HEK293 (cell line): ENCODE data around the gene LHX6.

Source experiments
- BCL11B ChIP-seq: fragments of 450-650 bp; formaldehyde crosslinking; IDR thresholded peaks from 2 replicates; pipeline ENCODE4 v1.5.1; 2016; ENCODE audit warnings: low read depth, missing biosample characterization, missing genetic modification characterization
- FEZF1 ChIP-seq: fragments of 450-650 bp; formaldehyde crosslinking; IDR thresholded peaks from 2 replicates; pipeline ENCODE4 v1.5.1; 2016; ENCODE audit warnings: missing biosample characterization, missing genetic modification characterization
- GLI4 ChIP-seq: fragments of 450-650 bp; formaldehyde crosslinking; IDR thresholded peaks from 2 replicates; pipeline ENCODE4 v1.5.1; 2016; ENCODE audit warnings: missing biosample characterization, missing genetic modification characterization
- KLF9 ChIP-seq: fragments of 450-650 bp; formaldehyde crosslinking; IDR thresholded peaks from 2 replicates; pipeline ENCODE4 v1.5.1; 2016; ENCODE audit warnings: missing biosample characterization, missing genetic modification characterization, low read depth
- MYNN ChIP-seq: fragments of 450-650 bp; formaldehyde crosslinking; IDR thresholded peaks from 2 replicates; pipeline ENCODE4 v1.5.1; 2016; ENCODE audit warnings: missing biosample characterization, missing genetic modification characterization, borderline replicate concordance
- PRDM4 ChIP-seq: fragments of 450-650 bp; formaldehyde crosslinking; IDR thresholded peaks from 2 replicates; pipeline ENCODE4 v1.5.1; 2017; ENCODE audit warnings: missing biosample characterization, missing genetic modification characterization
- SETDB1 ChIP-seq: IDR thresholded peaks from one replicate; pipeline ENCODE4 v1.6.1; 2017; ENCODE audit warnings: mild to moderate bottlenecking, low read length, moderate library complexity, mixed read lengths; ENCODE audit not compliant: insufficient read length
- YY2 ChIP-seq: fragments of 450-650 bp; formaldehyde crosslinking; IDR thresholded peaks from 2 replicates; pipeline ENCODE4 v1.5.1; 2016; ENCODE audit warnings: missing biosample characterization, missing genetic modification characterization
- ZBTB1 ChIP-seq: fragments of 450-650 bp; formaldehyde crosslinking; IDR thresholded peaks from 2 replicates; pipeline ENCODE4 v1.5.1; 2016; ENCODE audit warnings: missing biosample characterization, missing genetic modification characterization
- ZBTB44 ChIP-seq: fragments of 450-650 bp; IDR thresholded peaks from 2 replicates; pipeline ENCODE4 v1.5.1; 2018; ENCODE audit warnings: missing biosample characterization, mild to moderate bottlenecking, missing genetic modification characterization
- ZBTB49 ChIP-seq: fragments of 450-650 bp; formaldehyde crosslinking; IDR thresholded peaks from 2 replicates; pipeline ENCODE4 v1.5.1; 2016; ENCODE audit warnings: missing biosample characterization, missing genetic modification characterization, low read depth
- ZEB2 ChIP-seq: fragments of 450-650 bp; formaldehyde crosslinking; IDR thresholded peaks from 2 replicates; pipeline ENCODE4 v1.5.1; 2016; ENCODE audit warnings: missing biosample characterization, missing genetic modification characterization
- ZNF175 ChIP-seq: fragments of 450-650 bp; formaldehyde crosslinking; IDR thresholded peaks from 2 replicates; pipeline ENCODE4 v1.5.1; 2016; ENCODE audit warnings: missing biosample characterization, missing genetic modification characterization
- ZNF19 ChIP-seq: fragments of 450-650 bp; formaldehyde crosslinking; IDR thresholded peaks from 2 replicates; pipeline ENCODE4; 2016; ENCODE audit warnings: missing biosample characterization, missing genetic modification characterization, low read depth
- ZNF211 ChIP-seq: fragments of 450-650 bp; formaldehyde crosslinking; IDR thresholded peaks from 2 replicates; pipeline ENCODE4 v1.5.1; 2016; ENCODE audit warnings: low read depth, missing biosample characterization, missing genetic modification characterization
- ZNF391 ChIP-seq: fragments of 450-650 bp; formaldehyde crosslinking; IDR thresholded peaks from 2 replicates; pipeline ENCODE4 v1.5.1; 2016; ENCODE audit warnings: low read depth, missing biosample characterization, missing genetic modification characterization, borderline replicate concordance
- ZNF398 ChIP-seq: fragments of 450-650 bp; formaldehyde crosslinking; IDR thresholded peaks from 2 replicates; pipeline ENCODE4 v1.5.1; 2017; ENCODE audit warnings: missing biosample characterization, missing genetic modification characterization
- ZNF488 ChIP-seq: fragments of 450-650 bp; formaldehyde crosslinking; IDR thresholded peaks from 2 replicates; pipeline ENCODE4 v1.5.1; 2016; ENCODE audit warnings: missing biosample characterization, missing genetic modification characterization
- ZNF549 ChIP-seq: fragments of 450-650 bp; IDR thresholded peaks from 2 replicates; pipeline ENCODE4 v1.5.1; 2018; ENCODE audit warnings: missing biosample characterization, missing genetic modification characterization, mild to moderate bottlenecking, inconsistent platforms, moderate library complexity
- ZNF670 ChIP-seq: fragments of 450-650 bp; formaldehyde crosslinking; IDR thresholded peaks from 2 replicates; pipeline ENCODE4 v1.5.1; 2016; ENCODE audit warnings: missing biosample characterization, missing genetic modification characterization, low read depth
- ZNF785 ChIP-seq: fragments of 450-650 bp; formaldehyde crosslinking; IDR thresholded peaks from 2 replicates; pipeline ENCODE4 v1.5.1; 2016; ENCODE audit warnings: missing biosample characterization, missing genetic modification characterization
- TF ChIP-seq, protein P1 (sequence below): fragments of 450-650 bp; formaldehyde crosslinking; IDR thresholded peaks from 2 replicates; pipeline ENCODE4 v1.5.1; 2016; ENCODE audit warnings: missing biosample characterization, missing genetic modification characterization
- TF ChIP-seq, protein P2 (sequence below): fragments of 450-650 bp; formaldehyde crosslinking; IDR thresholded peaks from 2 replicates; pipeline ENCODE4 v1.5.1; 2016; ENCODE audit warnings: missing biosample characterization, missing genetic modification characterization

The LHX6 gene

GRCh38 chr9:122228568-122229484 lies at the start of gene LHX6 (continued):
- no peak for TF ChIP-seq PRDM4 (tag by site-specific recombination)
- TF ChIP-seq, protein P1, sequence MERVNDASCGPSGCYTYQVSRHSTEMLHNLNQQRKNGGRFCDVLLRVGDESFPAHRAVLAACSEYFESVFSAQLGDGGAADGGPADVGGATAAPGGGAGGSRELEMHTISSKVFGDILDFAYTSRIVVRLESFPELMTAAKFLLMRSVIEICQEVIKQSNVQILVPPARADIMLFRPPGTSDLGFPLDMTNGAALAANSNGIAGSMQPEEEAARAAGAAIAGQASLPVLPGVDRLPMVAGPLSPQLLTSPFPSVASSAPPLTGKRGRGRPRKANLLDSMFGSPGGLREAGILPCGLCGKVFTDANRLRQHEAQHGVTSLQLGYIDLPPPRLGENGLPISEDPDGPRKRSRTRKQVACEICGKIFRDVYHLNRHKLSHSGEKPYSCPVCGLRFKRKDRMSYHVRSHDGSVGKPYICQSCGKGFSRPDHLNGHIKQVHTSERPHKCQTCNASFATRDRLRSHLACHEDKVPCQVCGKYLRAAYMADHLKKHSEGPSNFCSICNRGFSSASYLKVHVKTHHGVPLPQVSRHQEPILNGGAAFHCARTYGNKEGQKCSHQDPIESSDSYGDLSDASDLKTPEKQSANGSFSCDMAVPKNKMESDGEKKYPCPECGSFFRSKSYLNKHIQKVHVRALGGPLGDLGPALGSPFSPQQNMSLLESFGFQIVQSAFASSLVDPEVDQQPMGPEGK = peak; percentile 44; the same call in 1 of the 2 replicates
- no peak for TF ChIP-seq ZNF175
- TF ChIP-seq ZNF670 (tag by site-specific recombination) = no peak
- TF ChIP-seq ZNF391 = no peak
- TF ChIP-seq ZNF488 (tag by site-specific recombination) = no peak
- no peak for TF ChIP-seq MYNN
- no peak for TF ChIP-seq ZNF211 (tag by site-specific recombination)
- TF ChIP-seq BCL11B (tag by site-specific recombination) = no peak
- TF ChIP-seq, protein P2, sequence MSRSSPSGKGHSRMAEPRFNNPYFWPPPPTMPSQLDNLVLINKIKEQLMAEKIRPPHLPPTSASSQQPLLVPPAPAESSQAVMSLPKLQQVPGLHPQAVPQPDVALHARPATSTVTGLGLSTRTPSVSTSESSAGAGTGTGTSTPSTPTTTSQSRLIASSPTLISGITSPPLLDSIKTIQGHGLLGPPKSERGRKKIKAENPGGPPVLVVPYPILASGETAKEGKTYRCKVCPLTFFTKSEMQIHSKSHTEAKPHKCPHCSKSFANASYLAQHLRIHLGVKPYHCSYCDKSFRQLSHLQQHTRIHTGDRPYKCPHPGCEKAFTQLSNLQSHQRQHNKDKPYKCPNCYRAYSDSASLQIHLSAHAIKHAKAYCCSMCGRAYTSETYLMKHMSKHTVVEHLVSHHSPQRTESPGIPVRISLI (tag by site-specific recombination) = no peak
- TF ChIP-seq ZNF398 (tag by site-specific recombination) = peak; percentile 97
- no peak for TF ChIP-seq GLI4 (tag by site-specific recombination)
- no peak for TF ChIP-seq ZNF19 (tag by site-specific recombination)
- TF ChIP-seq FEZF1 (tag by site-specific recombination) = no peak
- TF ChIP-seq YY2 (tag by site-specific recombination) = no peak
- TF ChIP-seq ZBTB44 = no peak
- TF ChIP-seq ZNF549 (tag by site-specific recombination) = no peak
- no peak for TF ChIP-seq ZNF785 (tag by site-specific recombination)
- TF ChIP-seq ZBTB1 = no peak
- TF ChIP-seq KLF9 (tag by site-specific recombination) = no peak
- TF ChIP-seq SETDB1 = no peak
- TF ChIP-seq ZEB2 (tag by site-specific recombination) = peak; percentile 40; the same call in 1 of the 2 replicates
- no peak for TF ChIP-seq ZBTB49 (tag by site-specific recombination)
